GM12878 (cell line): ENCODE measurements around the gene KLF6. TPM values are rescaled to one million over a fixed set of nuclear protein-coding genes. Genes with fewer than 3 reads are reported as not detected.

Source experiments
- ATAC-seq: fragments of 200-7000 bp; cut with Tn5 transposase; 3 replicates; pipeline ENCODE4 v1.9.1; 2020; ENCODE audit warnings: mild to moderate bottlenecking, moderate library complexity
- BruUV-seq: library from RNA; stranded (reverse); fragments of 400-500 nt; replicated peaks from 2 replicates; lab custom pipeline; 2021; lab: Mats Ljungman, UMichigan
- CTCF ChIA-PET: fragments of 300-600 bp; sonication (Branson Sonifier 250); formaldehyde crosslinking; extraction: SDS; loops from one replicate; lab custom pipeline; 2021; ENCODE audit warnings: inconsistent platforms; lab: Yijun Ruan, JAX
- POLR2A ChIA-PET: fragments of 350-600 bp; formaldehyde crosslinking; extraction: SDS; loops from one replicate; lab custom pipeline; 2021; ENCODE audit warnings: inconsistent platforms; lab: Charles Lee
- RAD21 ChIA-PET: fragments of 300-600 bp; sonication (Branson Sonifier 250); formaldehyde crosslinking; loops from one replicate; lab custom pipeline; 2023; ENCODE audit warnings: antibody characterized with exemption; ENCODE audit not compliant: unreplicated experiment; lab: Charles Lee
- SMC1A ChIA-PET: fragments of 300-600 bp; sonication (Branson Sonifier 250); formaldehyde crosslinking; loops from one replicate; lab custom pipeline; 2023; ENCODE audit not compliant: unreplicated experiment, uncharacterized antibody; lab: Charles Lee
- DNase-seq: peaks from one replicate; pipeline ENCODE4 v3.0.0-alpha.2; 2011; ENCODE audit warnings: low read depth, low spot score
- FAIRE-seq: peaks from 3 replicates; lab custom pipeline; 2011; peaks lifted over from hg19 to GRCh38; lab: Jason Lieb, UNC
- H2AFZ ChIP-seq: 2 replicates; pipeline ENCODE4 v1.6.0; 2011; ENCODE audit warnings: low read depth, low read length, control low read depth; ENCODE audit not compliant: control insufficient read depth
- H3K27ac ChIP-seq: 2 replicates; pipeline ENCODE4 v1.5.1; 2011; ENCODE audit warnings: control low read depth; ENCODE audit not compliant: control insufficient read depth, insufficient read depth
- H3K27me3 ChIP-seq, 2 experiments: replicated peaks in 1 of 2; 2 replicates each; pipeline versions ENCODE4 v1.6.0 to v1.6.1; 2011; ENCODE audit warnings: low read length in 1 of 2; ENCODE audit not compliant: control insufficient read depth in 2 of 2, insufficient read depth in 2 of 2
- H3K36me3 ChIP-seq, 2 experiments: 2 replicates each; pipeline ENCODE4 v1.5.1; 2011; ENCODE audit warnings: low read length in 1 of 2; ENCODE audit not compliant: control insufficient read depth in 2 of 2, insufficient read depth in 2 of 2
- H3K4me1 ChIP-seq: 2 replicates; pipeline ENCODE4 v1.6.1; 2011; ENCODE audit warnings: mild to moderate bottlenecking, low read length, moderate library complexity, mixed read lengths; ENCODE audit not compliant: control insufficient read depth, insufficient read depth
- H3K4me2 ChIP-seq: 2 replicates; pipeline ENCODE4 v1.6.0; 2011; ENCODE audit warnings: control low read depth; ENCODE audit not compliant: control insufficient read depth, insufficient read depth
- H3K4me3 ChIP-seq: fragments of 200-600 bp; sonication (generic); 2 replicates; pipeline ENCODE4 v1.5.1; 2016
- H3K79me2 ChIP-seq: 2 replicates; pipeline ENCODE4 v1.6.0; 2011; ENCODE audit warnings: low read length; ENCODE audit not compliant: control insufficient read depth, insufficient read depth
- H3K9ac ChIP-seq: 2 replicates; pipeline ENCODE4 v1.8.0; 2011; ENCODE audit warnings: low read length, control low read depth, mixed read lengths; ENCODE audit not compliant: control insufficient read depth, insufficient read depth
- H3K9me3 ChIP-seq: replicated peaks from 3 replicates; pipeline ENCODE4 v1.5.1; 2011; ENCODE audit warnings: mild to moderate bottlenecking, low read length; ENCODE audit not compliant: control insufficient read depth, insufficient read depth
- H4K20me1 ChIP-seq: 2 replicates; pipeline ENCODE4 v1.6.0; 2011; ENCODE audit not compliant: control insufficient read depth, insufficient read depth
- BACH1 ChIP-seq: fragments of 450-650 bp; IDR thresholded peaks from 2 replicates; pipeline ENCODE4 v1.6.1; 2017; ENCODE audit warnings: mild to moderate bottlenecking, borderline replicate concordance
- EZH2 ChIP-seq: IDR thresholded peaks from 2 replicates; pipeline ENCODE4 v1.6.1; 2012; ENCODE audit warnings: low read depth, mild to moderate bottlenecking, control low read depth, inconsistent platforms, low read length, borderline replicate concordance; ENCODE audit not compliant: control insufficient read depth
- IKZF1 ChIP-seq: fragments of 450-650 bp; conservative IDR thresholded peaks from 2 replicates; pipeline ENCODE4 v1.6.1; 2017; ENCODE audit warnings: antibody characterized with exemption, mild to moderate bottlenecking
- LARP7 ChIP-seq: fragments of 450-650 bp; IDR thresholded peaks from 2 replicates; pipeline ENCODE4 v1.6.1; 2017; ENCODE audit warnings: mild to moderate bottlenecking
- NFIC ChIP-seq: IDR thresholded peaks from 2 replicates; pipeline ENCODE4 v1.6.1; 2012; ENCODE audit warnings: low read depth, mild to moderate bottlenecking, inconsistent platforms, low read length, moderate library complexity
- NFYA ChIP-seq: IDR thresholded peaks from 2 replicates; pipeline ENCODE4 v1.6.1; 2011; ENCODE audit warnings: low read depth, mild to moderate bottlenecking, low read length, improper control_type of control experiment, borderline replicate concordance
- PML ChIP-seq: IDR thresholded peaks from 2 replicates; pipeline ENCODE4 v1.6.1; 2012; ENCODE audit warnings: low read length, inconsistent platforms
- PRDM15 ChIP-seq: fragments of 450-650 bp; formaldehyde crosslinking; IDR thresholded peaks from 2 replicates; pipeline ENCODE4 v1.4.0; 2020; ENCODE audit warnings: mild to moderate bottlenecking, moderate library complexity
- RB1 ChIP-seq: fragments of 450-650 bp; formaldehyde crosslinking; IDR thresholded peaks from 2 replicates; pipeline ENCODE4 v1.6.1; 2017; ENCODE audit warnings: mild to moderate bottlenecking, borderline replicate concordance
- RBBP5 ChIP-seq: fragments of 200-600 bp; sonication (generic); conservative IDR thresholded peaks from 2 replicates; pipeline ENCODE4 v1.6.1; 2016
- REST ChIP-seq: IDR thresholded peaks from 2 replicates; pipeline ENCODE4 v1.6.1; 2012; ENCODE audit warnings: mild to moderate bottlenecking, low read depth, low read length
- SMAD5 ChIP-seq: IDR thresholded peaks from 2 replicates; pipeline ENCODE4 v1.6.1; 2016; ENCODE audit warnings: antibody characterized with exemption, low read depth
- WGBS: methylation state at CpG from one replicate; pipeline ENCODE4 v1.1.6; 2016; ENCODE audit warnings: low lambda C conversion rate; ENCODE audit not compliant: insufficient replicate concordance, insufficient coverage; ENCODE audit errors: missing lambda C conversion rate; 5-methylcytosine and 5-hydroxymethylcytosine counted together
- in situ Hi-C: fragments of 300-500 bp; cut with MboI; formaldehyde crosslinking; loops from 9 replicates; pipeline ENCODE4 v1.14.3; 2018; ENCODE audit warnings: mixed read lengths
- intact Hi-C: fragments of 100-400 bp; cut with micrococcal nuclease; formaldehyde crosslinking; loops from one replicate; pipeline ENCODE4 v1.14.2; 2022; ENCODE audit not compliant: unreplicated experiment
- polyA plus RNA-seq, 11 experiments: library from polyadenylated mRNA; depleted of rRNA in 4 of 11; unstranded in 6 of 11; stranded (reverse) in 5 of 11; fragments of >200 nt; fragmentation: Nextera tagmentation in 4 of 11; fragmentation: Illumina TruSeq in 1 of 11; extraction: Ambion mirVana in 4 of 11; extraction: Trizol in 1 of 11; gene quantifications; 1 replicate in 1 of 11; 2 replicates in 10 of 11; pipeline versions ENCODE4 v1.2.1 to v1.2.3, GENCODE V29; 2011 to 2016; ENCODE audit warnings: inconsistent platforms in 2 of 11, missing spikeins in 2 of 11, low read depth in 1 of 11
- total RNA-seq, 4 experiments: library from RNA; depleted of rRNA in 3 of 4; stranded (reverse); fragments of >200 nt in 3 of 4; fragmentation: Illumina TruSeq in 1 of 4; extraction: Trizol in 1 of 4; gene quantifications; 2 replicates each; pipeline versions ENCODE4 v1.2.1 to v1.2.3, GENCODE V29; 2013 to 2021

The KLF6 gene
- total and polyA plus RNA-seq, 10 of the 15 experiments (the other 5 are each of a cell fraction or from before 2014, with no cell fraction given), result 7.4 to 54.1 (median 23.5) TPM

- 0 out of 2 replicates have a peak, but pooled peaks have one; percentile 30 for TF ChIP-seq IKZF1
- TF ChIP-seq PRDM15 (CRISPR knock-in tag), result no peak
Measured at GRCh38 chr10:3750006-3750816, 34.8 kb downstream of the KLF6 start (continued).

GRCh38 chr10:3749600-3749999, 35.4 kb downstream of the KLF6 start:
- BruUV-seq, result no TSS peak
- Histone ChIP-seq H3K27me3 (no peaks in the 10 kb centered on the region), H3K4me1 (peaks cover 6% of the 10 kb centered on the region), H3K27ac (no peak overlapping the region), H3K79me2 (no peaks in the 10 kb centered on the region), H3K9ac (no peak overlapping the region; the same call in 1 of the 2 replicates), H3K4me2 (peak overlapping the region; percentile 55; the same call in 1 of the 2 replicates), H3K36me3 (no peaks in the 10 kb centered on the region), H3K4me3 (no peak overlapping the region), H4K20me1 (no peaks in the 10 kb centered on the region), H2AFZ (peak overlapping the region; percentile 77), H3K9me3 (no peaks in the 10 kb centered on the region)
- intact Hi-C loops (no loop called here), in situ Hi-C loops (no loop called here)
- CTCF ChIA-PET, result interaction anchor here (1.4 to 2.1 kb wide), 4 partner anchors 8 to 152 kb away, joined by 3 to 11 read pairs (median 4); no protein-coding TSS in a partner anchor
- SMC1A ChIA-PET, result interaction anchor here (0.7 to 2.0 kb wide), 13 partner anchors 9 to 266 kb away, joined by 3 to 16 read pairs (median 4); no protein-coding TSS in a partner anchor
- DNase-seq, result no peak
- WGBS, result 19% methylated on average over 9 of the region's 9 CpGs
- no peak for FAIRE-seq
- ATAC-seq, result peak; percentile 65
- POLR2A ChIA-PET, result interaction anchor here (1.0 to 1.3 kb wide), 4 partner anchors 8 to 61 kb away, joined by 3 to 9 read pairs (median 4); no protein-coding TSS in a partner anchor
- RAD21 ChIA-PET, result interaction anchor here (0.9 to 2.8 kb wide), 10 partner anchors 9 to 126 kb away, joined by 3 to 12 read pairs (median 4); no protein-coding TSS in a partner anchor
- TF ChIP-seq RBBP5, result no peak
- TF ChIP-seq NFIC, result no peak
- TF ChIP-seq LARP7, result no peak
- TF ChIP-seq PML, result no peak
- TF ChIP-seq EZH2, result no peak
- TF ChIP-seq SMAD5, result no peak
- 0 out of 2 replicates have a peak, but pooled peaks have one; percentile 29 for TF ChIP-seq IKZF1
- TF ChIP-seq NFYA, result no peak
- no peak for TF ChIP-seq RB1
- TF ChIP-seq BACH1, result no peak
- no peak for TF ChIP-seq REST
